ENCODE results near the gene CARD11.
"Not testable (repeated sequence)": the region's sequence is repeated elsewhere in the genome, so short reads cannot be mapped to it uniquely, and the experiment has no call there.

The CARD11 gene

GRCh38 chr7:2959828-2960599 is 83.7 kb downstream of the CARD11 start:
- no peak for DNase-seq

DNA sequence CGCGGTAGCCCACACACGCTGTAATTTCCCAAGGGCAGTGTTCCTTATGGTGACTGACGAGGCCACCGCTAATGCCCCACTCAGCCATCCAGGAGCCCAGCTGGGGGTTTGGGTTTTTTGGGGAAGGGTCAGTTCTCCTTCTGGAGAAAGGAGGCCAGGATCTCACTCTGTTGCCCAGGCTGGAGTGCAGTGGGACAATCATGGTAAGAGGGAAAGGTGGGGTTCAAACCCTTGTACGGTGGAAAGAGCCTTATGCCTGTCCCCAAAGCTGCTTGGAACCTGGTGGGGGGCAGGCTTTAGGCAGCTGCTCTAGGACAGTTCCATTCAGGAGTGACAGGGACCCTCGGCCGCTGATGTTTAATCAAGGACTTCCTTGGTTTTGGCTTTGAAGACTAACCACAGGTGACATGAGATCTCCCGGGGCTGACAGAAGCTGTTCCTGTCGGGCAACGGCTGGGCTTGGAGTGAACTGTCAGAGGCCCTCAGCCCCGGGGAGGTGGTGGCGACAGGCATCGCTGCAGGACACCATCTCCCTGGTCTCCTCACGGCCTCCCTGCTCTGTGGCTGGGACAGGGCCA is 84.5 kb downstream of the CARD11 start:
- DNase-seq = no peak

DNA sequence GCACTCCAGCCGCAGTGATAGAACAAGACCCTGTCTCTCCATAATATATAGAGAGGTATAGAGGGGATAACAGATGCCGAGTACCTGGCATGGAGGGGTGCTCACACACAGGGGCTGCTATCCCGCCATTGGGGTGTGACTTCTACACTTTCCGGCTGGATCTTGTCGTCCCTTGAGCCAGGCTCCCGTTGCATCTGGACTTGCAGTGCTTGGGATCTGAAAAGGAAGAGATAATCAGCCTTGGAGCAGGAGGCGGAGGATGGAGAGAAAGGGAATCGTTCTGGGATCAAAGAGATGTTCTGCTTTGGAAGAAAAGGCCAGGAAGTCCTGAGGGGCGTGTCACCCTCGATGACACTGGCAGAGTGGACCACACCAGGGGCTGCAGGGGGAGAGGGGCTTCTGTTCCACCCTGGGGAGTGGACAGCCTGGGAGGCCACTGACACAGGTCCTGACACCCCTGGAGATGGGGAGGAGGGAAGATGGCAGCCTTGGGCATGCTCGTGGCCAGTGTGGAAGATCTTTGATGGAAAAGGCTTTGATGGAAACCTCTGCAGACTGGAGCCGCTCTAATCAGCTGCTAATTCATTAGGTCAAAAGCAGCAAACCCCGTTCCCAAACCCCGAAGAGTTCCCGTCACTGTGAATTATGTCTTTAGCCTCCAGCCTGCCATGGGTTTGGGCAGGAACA is 85.1 kb downstream of the CARD11 start:
- DNase-seq = no peak

DNA sequence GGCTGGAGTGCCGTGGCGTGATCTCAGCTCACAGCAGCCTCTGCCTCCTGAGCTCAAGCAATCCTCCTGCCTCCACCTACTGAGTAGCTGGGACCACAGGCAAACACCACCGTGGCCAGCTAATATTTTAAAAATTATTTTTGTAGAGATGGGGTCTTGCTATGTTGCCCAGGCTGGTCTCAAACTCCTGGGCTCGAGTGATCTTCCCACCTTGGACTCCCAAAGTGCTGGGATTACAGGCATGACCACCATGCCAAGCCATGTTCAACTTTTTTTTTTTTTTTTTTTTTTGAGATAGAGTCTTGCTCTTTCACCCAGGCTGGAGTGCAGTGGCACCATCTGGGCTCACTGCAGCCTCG is 86.3 kb downstream of the CARD11 start:
- not testable (repeated sequence) for DNase-seq

DNA sequence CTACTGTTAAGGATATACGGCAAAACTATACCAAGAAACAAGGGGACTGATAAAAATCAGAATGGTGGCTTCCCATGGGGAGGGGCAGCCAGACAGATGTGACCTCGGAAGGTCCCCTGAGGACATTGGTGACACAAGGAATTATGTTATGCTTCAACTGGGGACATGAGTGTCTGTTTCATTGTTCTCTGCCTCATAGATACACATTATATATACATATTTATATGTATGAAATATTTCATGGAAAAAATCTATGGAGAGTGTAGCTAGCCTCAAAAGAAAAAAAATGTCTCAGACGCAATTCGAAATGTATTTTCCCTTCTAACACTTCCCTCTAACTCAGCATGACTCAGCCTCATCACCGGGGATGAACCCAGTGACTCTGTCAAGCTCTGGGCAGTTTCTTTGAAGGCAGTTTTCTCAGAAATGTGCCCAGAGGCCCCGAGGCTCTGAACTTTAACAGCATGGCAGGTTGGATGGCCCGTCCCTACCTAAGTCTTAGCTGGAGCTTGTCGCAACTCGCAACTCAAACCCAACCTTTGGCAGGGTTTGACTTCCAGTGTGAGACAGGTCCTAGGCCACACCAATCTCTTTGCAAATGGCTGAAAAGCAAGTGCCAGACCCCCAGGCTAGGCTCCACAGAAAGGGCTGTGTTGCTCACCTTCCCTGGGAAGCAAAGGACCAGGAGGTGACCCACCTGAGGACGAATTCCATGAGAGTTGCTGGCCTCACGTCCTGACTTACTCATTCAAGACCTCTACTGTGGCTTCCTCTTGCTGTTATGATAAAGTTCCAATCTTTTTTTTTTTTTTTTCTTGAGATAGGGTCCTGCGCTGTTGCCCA is 86.9 kb downstream of the CARD11 start:
- DNase-seq = no peak

DNA sequence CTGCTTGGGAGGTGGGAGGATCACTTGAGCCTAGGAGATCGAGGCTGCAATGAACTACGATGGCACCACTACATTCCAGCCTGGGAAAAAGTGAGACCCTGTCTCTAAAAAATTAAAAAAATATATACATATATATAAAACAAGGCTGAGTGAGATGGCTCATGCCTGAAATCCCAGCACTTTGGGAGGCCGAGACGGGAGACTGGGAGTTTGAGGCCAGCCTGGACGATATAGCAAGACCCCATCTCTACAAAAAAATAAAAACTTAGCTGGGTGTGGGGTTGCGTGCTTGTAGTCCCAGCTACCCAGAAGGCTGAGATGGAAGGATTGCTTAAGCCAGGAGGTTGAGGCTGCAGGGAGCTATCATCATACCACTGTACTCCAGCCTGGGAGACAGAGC is 87.6 kb downstream of the CARD11 start:
- no peak for DNase-seq

DNA sequence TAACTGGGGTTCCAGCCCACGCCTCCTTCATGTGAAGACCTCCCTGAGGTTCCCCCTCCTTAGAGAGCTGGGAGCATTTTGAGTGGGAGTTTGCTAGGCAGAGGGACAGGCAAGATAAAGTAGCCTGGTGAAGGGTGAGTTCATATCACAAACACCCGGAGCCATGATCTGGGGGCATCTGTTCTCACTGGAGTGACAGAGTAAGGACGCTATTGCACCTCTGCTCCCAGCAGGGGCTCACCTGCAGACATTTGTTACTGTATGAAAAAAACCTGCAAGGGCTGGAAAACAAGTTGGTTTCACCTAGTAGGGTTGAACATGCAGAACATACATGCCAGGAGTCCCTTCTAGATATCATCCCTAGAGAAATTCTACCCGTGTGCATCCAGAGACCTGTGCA is 88.4 kb downstream of the CARD11 start:
- DNase-seq = no peak

DNA sequence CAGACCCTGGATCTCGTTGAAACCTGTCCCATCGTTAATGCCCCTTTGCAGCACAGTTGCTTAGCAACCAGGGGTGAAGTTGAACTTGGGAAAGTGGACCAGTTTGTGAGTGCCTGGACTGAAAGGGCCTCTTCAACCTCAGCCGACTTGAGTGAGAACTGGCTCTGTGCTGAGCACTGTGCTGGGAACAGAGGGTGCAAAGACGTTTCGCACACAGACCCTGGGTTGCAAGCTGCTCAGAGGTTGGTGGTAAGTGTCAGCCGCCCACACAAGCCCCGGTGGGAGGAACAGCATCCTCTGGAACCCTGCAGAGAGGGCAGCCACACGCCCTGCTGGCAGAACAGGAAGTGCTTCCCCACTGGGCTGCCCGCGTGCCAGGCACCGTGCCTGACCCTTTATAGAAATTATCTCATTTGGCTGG is 89.2 kb downstream of the CARD11 start:
- DNase-seq = no peak

- no peak for DNase-seq
These were observed 89.9 kb downstream of the CARD11 start for GRCh38 chr7:2953588-2954407.

- DNase-seq = no peak
These were observed 90.6 kb downstream of the CARD11 start for GRCh38 chr7:2953099-2953498.

DNA sequence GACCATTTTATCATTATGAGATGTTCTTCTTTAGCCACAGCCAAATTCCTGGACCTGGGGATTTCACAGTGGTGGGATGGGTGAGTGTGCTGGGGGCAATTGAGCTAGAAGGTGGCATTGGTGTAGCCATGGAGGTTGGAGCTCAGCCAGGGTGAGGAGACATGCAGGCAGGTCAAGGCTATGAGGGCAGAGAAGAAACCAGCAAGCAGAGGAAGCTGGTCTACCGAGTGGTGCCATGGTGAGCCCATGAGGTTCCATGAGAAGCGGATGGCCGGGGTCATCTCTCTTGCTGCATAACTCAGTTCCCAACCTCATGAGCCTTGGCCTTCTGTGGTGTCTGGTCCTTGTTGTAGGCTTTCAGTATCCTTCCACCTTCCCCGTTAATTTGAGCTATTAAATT is 91.4 kb downstream of the CARD11 start:
- DNase-seq = no peak

GRCh38 chr7:2950578-2950977 is 93.1 kb downstream of the CARD11 start:
- DNase-seq = no peak

GRCh38 chr7:2948749-2949148 is 94.9 kb downstream of the CARD11 start:
- DNase-seq = peak; percentile 55 to 64

- DNase-seq = no peak
These were observed 96.4 kb downstream of the CARD11 start for GRCh38 chr7:2947058-2947780.

GRCh38 chr7:2945171-2945570 is 98.5 kb downstream of the CARD11 start:
- DNase-seq = no peak

GRCh38 chr7:2944739-2945138 is 98.9 kb downstream of the CARD11 start:
- DNase-seq = no peak

- no peak for DNase-seq
These were observed 99.6 kb downstream of the CARD11 start for GRCh38 chr7:2943851-2944601.

- no peak for DNase-seq
These were observed 102.3 kb downstream of the CARD11 start for GRCh38 chr7:2941216-2941859.

DNA sequence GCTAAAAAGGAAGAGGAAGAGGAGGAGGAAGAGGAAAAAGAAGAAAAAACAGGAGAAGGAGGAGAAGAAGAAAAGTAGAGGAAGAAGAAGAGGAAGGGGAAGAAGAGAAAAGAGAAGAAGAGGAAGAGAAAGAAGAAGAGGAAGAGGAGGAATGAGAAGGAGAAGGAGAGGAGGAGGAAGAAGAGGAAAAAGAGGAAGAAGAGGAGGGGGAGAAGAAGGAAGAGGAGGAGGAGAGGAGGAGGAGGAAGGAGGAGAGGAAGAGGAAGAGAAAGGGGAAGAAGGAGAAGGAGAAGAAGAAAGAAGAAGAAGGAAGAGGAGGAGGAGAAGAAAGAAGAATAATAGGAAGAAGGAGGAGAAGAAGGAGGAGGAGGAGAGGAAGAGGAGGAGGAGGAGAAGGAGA is 103.2 kb downstream of the CARD11 start:
- no peak for DNase-seq

DNA sequence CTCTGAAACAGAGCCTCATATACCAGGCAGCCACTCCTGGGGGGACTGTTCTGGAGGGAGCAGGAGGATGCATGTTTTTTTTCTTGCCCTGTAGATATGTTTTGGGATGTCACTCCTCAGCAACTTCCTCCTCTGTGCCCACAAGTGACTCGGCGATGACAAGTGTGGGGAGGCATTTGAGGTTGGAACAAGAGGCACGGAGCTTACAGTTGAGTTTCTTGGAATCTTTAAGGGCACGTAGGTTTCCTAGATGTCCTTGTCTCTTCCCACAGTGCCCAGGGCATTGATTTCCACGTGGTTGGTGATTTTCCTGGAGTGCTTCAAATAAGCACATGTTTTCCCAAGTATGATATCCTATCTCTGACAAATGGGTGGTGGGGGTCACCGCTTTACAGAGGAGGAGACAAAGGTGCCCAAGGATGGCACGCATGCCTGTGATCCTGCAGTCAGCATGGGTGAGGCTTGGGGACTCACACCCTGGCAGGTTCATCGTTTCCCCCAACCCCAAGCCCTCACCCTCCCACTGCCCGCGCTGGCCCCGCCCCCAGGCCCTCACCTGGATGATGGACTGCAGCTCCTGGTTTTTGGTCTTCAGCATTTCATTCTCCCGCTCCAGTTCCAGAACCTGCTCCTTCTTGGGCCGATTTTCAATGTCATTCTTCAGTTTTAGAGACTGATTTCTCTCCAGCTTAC is 104.3 kb downstream of the CARD11 start:
- no peak for DNase-seq

Measured in NCI-H526 (cell line).